HG02840 (cell line): ENCODE measurements around the gene GNAO1.
"Not testable (repeated sequence)": the region's sequence is repeated elsewhere in the genome, so short reads cannot be mapped to it uniquely, and the experiment has no call there.

Experiments used
- ATAC-seq: cut with Tn5 transposase; IDR thresholded peaks from one replicate; pipeline ENCODE4 v1.9.1; 2021; ENCODE audit warnings: mild to moderate bottlenecking, moderate library complexity, moderate number of reproducible peaks; ENCODE audit not compliant: unreplicated experiment, low FRiP score

GNAO1 gene

DNA sequence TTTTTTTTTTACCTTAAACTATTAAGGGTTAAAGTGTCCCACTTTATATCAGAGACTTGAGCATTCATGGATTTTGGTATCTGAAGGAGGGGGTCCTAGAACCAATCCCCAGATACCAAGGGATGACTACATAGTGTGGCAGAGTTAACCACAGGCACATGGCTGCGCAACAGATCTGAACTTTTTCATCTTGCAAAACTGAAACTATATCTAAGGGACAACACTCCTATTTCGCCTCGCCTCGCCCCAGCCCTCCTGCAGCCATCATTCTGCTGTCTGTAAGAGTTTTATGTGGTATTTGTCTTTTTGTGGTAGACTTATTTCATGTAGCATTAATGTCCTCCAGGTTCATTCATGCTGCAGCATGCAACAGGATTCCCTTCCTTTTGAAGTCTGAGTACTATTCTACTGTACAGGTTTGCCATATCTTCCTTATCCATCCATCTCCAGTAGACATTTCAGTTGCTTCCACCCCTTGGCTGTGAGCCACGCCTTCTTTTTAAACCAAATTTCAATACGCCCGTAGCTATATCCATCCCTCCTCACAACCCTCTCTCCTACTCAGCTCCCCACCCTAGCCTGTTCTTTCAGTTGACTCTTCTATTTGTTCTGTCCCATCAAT is 180.8 kb downstream of the GNAO1 start:
- no peak for ATAC-seq

DNA sequence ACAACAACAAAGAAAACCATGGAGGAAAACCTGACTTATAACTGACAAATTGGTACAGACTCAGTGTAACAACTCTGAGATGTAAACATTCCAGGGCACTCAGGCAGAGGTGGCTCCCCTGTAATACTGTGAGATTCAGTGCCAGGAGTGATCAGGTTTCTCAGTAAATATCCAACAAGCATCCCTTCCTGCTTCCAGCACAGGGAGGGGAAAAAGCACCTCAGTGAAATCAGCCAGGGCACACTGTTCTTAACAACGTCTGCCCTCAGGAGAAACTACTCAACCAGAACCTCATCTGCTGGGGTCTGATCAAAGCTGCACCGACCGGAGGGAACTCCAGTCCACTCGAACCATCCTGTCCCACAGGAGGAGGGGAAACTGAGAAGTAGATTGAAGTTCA is 181.7 kb downstream of the GNAO1 start:
- ATAC-seq = no peak

DNA sequence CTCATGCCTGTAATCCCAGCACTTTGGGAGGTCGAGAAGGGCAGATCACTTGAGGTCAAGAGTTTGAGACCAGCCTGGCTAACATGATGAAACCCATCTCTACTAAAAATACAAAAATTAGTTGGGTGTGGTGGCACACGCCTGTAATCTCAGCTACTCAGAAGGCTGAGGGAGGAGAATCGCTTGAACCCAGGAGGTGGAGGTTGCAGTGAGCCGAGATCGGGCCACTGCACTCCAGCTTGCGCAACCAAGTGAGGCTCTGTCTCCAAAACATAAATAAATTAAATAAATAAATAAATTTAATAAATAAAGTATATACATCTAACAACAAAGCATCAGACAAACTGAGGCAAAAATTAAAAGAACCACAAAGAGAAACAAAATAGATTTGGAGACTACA is 184.5 kb downstream of the GNAO1 start:
- not testable (repeated sequence) for ATAC-seq

DNA sequence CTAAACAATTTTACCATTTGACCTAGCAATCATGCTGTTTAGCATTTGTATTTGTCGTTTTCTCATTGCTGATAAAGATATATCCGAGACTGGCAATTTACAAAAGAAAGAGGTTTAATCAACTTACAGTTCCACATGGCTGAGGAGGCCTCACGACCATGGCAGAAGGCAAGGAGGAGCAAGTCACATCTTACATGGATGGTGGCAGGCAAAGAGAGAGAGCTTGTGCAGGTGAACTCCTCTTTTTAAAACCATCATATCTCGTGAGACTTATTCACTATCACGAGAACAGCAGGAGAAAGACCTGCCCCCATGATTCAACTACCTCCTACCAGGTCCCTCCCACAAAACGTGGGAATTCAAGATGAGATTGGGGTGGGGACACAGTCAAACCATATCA is 187.8 kb downstream of the GNAO1 start:
- ATAC-seq = not testable (repeated sequence)

DNA sequence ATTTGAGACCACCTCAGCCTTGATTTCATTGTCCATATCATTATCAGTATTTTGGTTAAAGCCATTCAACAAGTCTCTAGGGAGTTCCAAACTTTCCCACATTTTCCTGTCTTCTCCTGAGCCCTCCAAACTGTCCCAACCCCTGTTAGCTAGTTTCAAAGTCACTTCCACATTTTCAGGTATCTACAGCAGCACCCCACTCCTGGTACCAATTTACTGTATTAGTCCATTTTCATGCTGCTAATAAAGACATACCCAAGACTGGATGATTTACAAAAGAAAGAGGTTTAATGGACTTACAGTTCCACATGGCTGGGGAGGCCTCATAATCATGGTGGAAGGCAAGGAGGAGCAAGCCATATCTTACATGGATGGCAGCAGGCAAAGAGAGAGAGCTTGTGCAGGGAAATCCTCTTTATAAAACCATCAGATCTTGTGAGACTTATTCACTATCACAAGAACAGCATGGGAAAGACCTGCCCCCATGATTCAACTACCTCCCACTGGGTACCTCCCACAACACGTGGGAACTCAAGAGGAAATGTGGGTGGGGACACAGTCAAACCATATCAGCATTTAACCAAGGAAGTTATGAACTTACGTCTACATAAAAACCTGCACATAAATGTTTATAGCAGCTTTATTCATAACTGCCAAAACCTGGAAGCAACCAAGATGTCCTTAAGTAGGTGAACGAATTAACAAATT is 189.6 kb downstream of the GNAO1 start:
- ATAC-seq = not testable (repeated sequence)

DNA sequence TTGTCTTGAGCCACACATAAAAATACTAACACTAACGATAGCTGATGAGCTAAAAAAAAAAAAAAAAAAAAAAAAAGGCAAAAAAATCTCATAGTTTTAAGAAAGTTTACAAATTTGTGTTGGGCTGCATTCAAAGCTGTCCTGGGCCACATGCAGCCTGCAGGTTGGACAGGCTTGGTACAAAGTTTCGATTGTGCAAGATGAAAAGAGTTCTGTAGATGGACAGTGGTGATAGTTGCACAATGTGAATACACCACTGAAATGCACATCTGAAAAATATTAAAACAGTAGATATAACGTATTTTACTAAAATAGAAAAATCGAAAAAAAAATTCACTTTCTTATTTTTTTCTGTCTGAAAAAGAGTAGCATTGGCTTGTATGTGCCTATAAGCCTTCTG is 191.2 kb downstream of the GNAO1 start:
- no peak for ATAC-seq

DNA sequence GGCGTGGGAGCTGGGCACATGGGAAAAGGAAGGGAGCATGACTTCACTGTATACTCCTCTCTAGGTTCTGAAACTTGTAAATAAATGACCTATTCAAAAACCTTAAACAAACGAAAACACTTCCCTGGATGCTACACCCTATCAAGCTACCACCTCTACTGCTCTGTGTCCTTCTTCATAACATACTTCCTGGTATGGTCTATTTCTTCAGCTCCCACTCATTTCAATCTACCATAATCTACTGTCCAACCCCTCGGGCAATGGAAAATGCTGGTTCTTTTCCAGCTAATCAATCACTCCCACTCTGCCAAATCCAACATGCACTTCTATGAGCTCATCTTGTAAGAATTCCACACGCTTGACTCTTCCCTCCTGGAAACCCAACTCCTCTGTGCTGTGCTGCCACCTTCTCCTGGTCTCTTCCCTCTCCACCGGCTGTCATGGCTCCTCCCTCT is 191.6 kb downstream of the GNAO1 start:
- no peak for ATAC-seq

DNA sequence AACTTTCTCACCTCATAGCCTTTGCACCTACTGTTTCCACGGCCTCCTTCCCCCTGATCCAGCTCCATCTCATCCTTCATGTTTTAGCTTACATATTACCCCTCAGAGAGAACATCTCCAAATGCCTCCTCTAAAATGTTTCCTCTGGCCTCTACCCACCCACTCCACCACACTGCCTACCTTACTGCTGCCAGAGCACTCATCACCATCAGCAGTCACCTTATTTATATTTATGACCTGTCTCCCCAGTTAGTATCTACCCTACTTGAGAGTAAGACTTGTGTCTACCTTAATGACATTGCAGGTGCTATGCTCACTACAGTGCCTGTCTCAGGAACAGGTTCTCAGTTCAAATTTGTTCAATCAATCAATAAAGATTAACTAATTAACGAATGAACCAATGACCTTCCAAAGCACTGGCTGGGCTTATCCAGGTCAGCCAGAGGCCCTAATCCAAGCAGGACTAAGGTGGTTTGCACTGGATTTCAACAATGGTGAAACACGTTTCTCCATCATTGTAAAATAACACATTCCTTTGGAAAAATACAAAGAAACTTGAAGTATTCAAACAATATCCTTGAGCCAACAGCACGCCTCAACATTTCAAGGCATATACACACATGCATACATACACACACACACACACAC is 192.9 kb downstream of the GNAO1 start:
- no peak for ATAC-seq

DNA sequence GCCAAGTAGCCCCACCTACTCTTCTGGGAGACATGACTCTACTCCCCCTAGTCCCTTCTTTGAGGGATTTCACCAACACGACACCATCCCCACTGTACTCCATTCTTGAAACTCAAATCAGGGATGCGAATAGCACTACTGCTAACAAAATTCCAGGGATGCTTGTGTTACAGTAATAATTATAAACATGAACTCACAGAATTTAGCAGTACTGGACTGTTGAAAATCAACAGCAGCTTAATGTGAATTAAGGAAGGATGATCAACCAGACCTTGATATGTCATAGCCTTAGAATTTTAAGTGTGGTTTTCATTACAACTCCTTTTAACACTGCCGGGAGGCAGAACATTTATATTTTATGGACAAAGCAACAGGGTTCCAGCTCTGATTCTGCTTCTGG is 196.1 kb downstream of the GNAO1 start:
- ATAC-seq = no peak

DNA sequence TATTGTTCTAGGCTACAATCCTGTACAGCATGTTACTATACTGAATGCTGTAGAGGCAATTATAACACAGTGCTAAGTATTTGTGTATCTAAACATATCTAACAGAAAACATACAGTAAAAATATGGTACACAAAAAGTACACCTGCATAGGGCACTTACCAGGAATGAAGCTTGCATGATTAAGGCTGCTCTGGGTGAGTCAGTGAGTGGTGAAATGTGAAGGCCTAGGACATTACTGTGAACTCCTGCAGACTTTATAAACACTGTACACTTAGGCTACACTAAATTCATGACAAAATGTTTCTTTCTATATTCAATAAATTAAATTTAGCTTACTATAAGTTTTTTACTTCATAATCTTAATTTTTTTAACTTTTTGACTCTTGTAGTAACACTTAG is 196.9 kb downstream of the GNAO1 start:
- ATAC-seq = no peak

DNA sequence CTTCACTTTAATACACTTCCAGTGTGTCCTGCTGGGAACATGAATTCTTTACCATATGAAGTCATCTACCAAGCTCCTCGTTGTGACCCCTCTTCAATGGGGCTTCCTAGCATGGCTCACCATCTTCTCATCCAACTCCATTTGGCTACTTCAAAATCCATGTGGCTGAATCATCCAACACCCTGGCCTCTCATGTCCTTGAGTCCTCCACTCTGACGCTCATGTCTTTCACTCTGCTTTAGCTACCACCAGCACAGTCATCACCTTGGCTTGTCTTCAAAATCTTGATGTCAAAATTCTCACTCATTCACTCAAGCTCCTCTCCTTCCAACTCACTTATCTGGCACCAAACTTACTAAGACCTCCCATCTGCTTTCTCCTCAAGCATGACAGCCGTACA is 198.3 kb downstream of the GNAO1 start:
- ATAC-seq = no peak

DNA sequence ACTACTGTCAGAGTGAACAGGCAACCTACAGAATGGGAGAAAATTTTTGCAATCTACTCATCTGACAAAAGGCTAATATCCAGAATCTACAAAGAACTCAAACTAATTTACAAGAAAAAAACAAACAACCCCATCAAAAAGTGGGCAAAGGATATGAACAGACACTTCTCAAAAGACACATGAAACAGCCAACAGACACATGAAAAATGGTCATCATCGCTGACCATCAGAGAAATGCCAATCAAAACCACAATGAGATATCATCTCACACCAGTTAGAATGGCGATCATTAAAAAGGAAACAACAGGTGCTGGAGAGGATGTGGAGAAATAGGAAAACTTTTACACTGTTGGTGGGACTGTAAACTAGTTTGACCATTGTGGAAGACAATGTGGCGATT is 205.4 kb downstream of the GNAO1 start:
- not testable (repeated sequence) for ATAC-seq

DNA sequence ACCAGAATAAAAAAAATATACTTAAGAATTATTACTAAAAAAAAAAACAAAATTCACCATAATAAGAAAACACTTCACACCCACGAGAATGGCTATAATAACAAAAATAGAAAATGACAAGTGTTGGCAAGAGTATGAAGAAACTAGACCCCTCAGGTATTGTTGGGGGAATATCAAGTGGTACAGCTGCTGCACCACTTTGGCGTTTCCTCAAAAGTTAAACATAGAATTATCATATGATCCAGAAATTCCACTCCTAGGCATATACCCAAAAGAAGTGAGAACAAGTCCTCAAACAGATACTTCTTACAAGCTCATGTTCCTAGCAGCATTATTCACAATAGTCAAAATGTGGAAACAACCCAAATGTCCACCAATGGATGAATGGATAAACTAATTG is 207.8 kb downstream of the GNAO1 start:
- ATAC-seq = no peak

DNA sequence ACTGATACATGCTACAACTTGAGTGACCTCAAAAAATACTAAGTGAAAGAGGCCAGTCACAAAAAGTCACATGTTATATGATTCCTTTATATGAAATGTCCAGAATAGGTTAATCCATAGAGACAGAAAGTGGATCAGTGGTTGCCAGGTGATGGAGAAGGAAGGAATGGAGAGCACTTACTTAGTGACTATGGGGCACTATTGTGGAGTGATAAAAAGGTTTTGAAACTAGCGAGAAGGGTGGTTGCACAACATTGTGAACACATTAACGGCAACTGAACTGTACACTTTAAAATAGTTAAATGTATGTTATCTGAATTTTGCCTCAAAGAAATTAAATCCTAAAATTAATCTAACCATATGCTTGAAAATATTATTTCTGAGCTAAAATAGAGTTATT is 208.2 kb downstream of the GNAO1 start:
- ATAC-seq = no peak

DNA sequence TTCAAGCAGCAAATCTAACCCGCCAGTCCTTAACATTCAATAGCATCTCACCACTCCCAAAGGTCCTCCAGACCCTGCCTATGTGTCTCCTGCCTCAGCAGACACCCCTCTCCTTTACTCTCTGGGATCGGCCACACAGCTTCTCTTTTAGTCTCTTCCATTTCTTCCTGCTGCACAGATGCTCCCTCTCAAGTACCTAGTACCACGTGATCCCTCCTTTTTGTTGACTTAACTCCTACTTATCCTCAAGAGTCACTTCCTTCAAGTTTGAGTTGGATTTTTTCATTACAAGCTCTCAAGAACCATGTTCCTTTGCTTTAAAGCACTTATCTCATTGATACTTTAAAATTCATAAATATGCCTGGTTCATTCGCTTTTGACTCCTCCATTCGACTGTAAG is 209.2 kb downstream of the GNAO1 start:
- ATAC-seq = no peak

DNA sequence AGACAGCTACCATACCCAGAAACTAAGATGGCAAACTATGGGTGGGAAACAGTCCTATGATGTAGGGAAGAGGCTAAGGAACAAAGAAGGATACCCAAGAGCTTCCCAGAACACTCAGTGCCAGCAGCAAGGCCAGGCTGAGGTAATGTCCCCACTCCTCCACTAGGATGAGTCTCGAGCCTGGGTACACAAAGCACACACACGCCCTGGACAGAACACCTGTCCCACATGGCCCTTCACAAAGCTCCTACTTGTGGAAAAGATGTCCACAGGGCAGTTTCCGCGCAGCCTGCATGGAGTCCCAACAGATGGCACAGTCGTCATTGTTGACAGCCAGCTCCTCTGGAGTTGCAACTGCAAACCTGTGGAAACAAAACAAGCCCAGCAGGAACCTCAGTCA is 210.2 kb downstream of the GNAO1 start:
- ATAC-seq = no peak

DNA sequence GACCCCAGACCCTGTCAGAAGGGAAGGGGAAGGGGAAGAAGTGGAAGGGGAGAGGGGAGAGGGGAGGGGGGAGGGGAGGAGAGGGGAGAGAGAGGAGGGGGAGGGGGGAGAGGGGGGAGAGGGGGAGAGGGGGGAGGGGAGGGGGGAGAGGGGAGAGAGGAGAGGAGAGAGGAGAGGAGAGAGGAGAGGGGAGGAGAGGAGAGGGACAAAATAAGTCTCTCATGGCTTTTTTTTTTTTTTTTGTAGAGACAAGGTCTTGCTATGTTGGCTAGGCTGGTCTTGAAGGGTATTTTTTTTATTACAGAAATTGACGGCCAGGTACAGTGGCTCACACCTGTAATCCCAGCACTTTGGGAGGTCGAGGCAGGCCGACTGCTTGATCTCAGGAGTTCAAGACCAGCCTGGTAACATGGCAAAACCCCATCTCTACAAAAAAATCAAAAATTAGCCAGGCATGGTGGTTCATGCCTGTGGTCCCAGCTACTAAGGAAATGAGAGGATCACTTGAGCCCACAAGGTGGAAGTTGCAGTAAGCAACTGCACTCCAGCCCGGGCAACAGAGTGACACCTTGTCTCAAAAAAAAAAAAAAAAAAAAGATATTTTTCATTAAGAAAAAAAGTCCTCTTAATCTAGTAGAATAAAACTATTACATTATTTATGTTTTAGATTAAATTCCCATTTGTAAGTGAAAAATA is 214.8 kb downstream of the GNAO1 start:
- ATAC-seq = no peak
